NCI-H146 (cell line): Measurements from ENCODE around the gene PLEKHO2.

ENCODE experiments used
- DNase-seq: peaks from one replicate; lab custom pipeline; 2025; lab: John Stamatoyannopoulos, UW

The PLEKHO2 gene

GRCh38 chr15:64855205-64855975 is 13.7 kb downstream of the PLEKHO2 start:
- no peak for DNase-seq

GRCh38 chr15:64856429-64857145 is 14.9 kb downstream of the PLEKHO2 start:
- no peak for DNase-seq

- DNase-seq = no peak
These were observed 15.7 kb downstream of the PLEKHO2 start for GRCh38 chr15:64857421-64857820.

- DNase-seq = no peak
These were observed 16.4 kb downstream of the PLEKHO2 start for GRCh38 chr15:64858021-64858575.

- DNase-seq = no peak
These were observed 17.5 kb downstream of the PLEKHO2 start for GRCh38 chr15:64859226-64859625.

- no peak for DNase-seq
These were observed 19.6 kb downstream of the PLEKHO2 start for GRCh38 chr15:64861331-64861730.

GRCh38 chr15:64861960-64862359 is 20.2 kb downstream of the PLEKHO2 start:
- DNase-seq = no peak

GRCh38 chr15:64862408-64862807 is 20.7 kb downstream of the PLEKHO2 start:
- DNase-seq = no peak

GRCh38 chr15:64864068-64864467 is 22.4 kb downstream of the PLEKHO2 start:
- DNase-seq = no peak

- no peak for DNase-seq
These were observed 23.6 kb downstream of the PLEKHO2 start for GRCh38 chr15:64865126-64865997.

GRCh38 chr15:64865998-64866520 is 24.3 kb downstream of the PLEKHO2 start:
- DNase-seq = no peak

GRCh38 chr15:64869501-64869900 is 27.8 kb downstream of the PLEKHO2 start:
- no peak for DNase-seq

- DNase-seq = no peak
These were observed 28.6 kb downstream of the PLEKHO2 start for GRCh38 chr15:64870353-64870752.

GRCh38 chr15:64875641-64876223 is 34.0 kb downstream of the PLEKHO2 start:
- DNase-seq = no peak

GRCh38 chr15:64877435-64877834 is 35.7 kb downstream of the PLEKHO2 start:
- DNase-seq = no peak

- no peak for DNase-seq
These were observed 37.0 kb downstream of the PLEKHO2 start for GRCh38 chr15:64878705-64879104.

- DNase-seq = no peak
These were observed 41.4 kb downstream of the PLEKHO2 start for GRCh38 chr15:64883100-64883581.

- peak; percentile 16 for DNase-seq
These were observed 42.3 kb downstream of the PLEKHO2 start for GRCh38 chr15:64883997-64884511.

GRCh38 chr15:64884679-64885078 is 43.0 kb downstream of the PLEKHO2 start:
- DNase-seq = no peak

- no peak for DNase-seq
These were observed 46.6 kb downstream of the PLEKHO2 start for GRCh38 chr15:64888336-64888735.

GRCh38 chr15:64891561-64891960 is 49.8 kb downstream of the PLEKHO2 start:
- DNase-seq = no peak
